Stimulated activated CD8-positive, alpha-beta memory T cell treated with anti-CD3 and anti-CD28 coated beads, Interleukin-7, amount 100 ng/mL, for 48 hours (primary cell): ENCODE results near the gene TENM4.

Experiments
- DNase-seq, 2 donors: peaks; one replicate each; pipeline ENCODE4 v3.0.0-alpha.2; 2020; ENCODE audit warnings: low read depth in 1 of 2; ENCODE audit errors: extremely low read depth in 1 of 2

The TENM4 gene

DNA sequence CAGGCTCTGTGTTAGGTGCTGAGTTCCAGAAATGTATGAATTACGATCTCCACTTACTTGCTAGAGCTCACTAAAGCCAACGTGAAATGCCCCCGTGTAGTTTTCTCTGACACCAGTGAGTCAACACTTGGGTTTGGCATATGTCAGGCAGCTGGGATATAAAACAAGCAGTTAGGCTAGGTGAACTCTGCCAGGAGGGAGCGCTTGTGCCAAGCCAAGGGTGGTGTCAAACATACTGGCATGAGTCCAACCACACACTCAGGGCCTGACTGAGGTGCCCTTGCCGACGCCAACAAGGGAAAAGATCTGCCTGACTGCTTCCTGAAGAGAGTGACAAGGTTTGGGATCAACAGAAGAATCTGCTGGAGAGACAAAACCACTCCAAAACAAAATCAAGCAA, 698.4 kb downstream of the TENM4 start:
- DNase-seq, result no peak

DNA sequence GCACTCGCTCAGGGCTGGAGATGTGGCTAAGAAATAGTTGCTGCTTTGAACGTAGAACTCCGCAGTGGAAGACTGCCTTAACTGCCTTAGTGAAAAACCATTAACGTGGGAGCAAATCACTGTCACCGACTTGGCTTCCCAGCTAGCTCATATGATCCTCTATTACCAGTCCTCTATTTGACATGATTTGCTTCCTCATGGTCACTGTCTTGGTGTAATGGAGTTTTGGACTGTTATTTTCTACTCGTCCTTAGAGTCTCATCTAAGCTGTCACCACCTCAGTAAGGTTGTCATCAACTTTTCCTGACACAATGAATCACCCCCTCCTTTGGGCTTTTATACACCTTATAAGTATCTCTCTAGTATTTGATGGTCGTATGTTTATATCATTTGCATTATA, 699.1 kb downstream of the TENM4 start:
- DNase-seq, result no peak

DNA sequence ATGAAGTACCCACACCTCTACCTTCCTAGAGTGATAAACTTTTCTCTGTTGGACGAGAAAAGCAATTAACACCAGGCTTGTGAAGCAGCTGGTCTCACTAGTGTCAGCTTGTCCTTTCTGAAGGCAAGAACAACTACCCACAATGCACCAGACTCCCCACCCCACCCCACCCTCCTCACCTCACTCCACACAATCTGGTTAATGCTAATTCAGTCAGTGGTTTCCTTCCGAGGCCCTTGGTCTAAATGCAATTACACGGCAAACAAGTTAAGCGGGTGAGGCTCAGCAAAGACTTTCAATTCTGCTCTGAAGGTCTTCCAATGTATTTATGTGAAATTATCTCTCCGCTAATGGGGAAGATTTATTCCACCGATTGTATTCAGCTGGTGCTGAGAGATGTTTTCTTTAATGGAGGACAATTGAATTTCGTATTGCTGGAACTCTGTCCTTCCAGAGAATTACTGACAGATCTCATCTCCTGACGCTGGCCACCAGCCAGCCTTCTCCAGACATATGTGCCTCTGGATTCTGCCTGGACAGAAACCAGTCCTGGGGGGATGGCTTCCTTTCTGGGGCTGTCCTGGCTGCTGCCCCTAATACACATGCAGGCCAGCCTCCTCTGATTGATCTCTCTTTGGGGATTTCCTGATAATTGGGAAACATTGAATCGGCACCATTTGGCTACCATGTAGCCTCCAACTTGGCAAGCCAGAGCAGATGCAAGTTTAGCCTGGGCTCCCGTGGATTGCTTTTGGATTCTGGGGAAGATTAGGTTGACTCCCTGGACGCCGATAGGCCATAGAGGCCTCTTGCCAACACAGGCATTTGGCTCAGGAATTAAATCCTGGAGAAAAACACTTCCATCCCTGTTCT, 700.4 kb downstream of the TENM4 start:
- no peak for DNase-seq

DNA sequence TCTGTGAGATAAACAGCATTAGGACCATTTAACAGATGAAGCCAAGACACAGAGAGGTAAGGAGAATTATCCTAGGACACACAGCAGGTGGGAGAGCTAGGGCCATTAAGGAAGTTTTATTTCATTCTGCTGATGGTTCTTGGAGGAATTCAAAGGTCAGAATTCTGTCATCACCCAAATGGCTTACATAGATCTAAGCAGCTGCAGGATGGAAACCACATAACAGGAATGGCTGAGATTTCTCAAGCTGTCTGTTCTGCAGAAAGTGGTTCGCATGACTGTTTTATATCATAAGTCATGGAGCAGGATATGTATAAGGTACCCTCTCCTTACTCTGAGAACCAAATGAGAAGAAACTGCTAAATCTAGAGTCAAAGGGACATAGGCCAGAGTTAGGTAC, 702.9 kb downstream of the TENM4 start:
- no peak for DNase-seq

GRCh38 chr11:78737301-78737700, 703.5 kb downstream of the TENM4 start:
- DNase-seq, result no peak

GRCh38 chr11:78735711-78736110, 705.1 kb downstream of the TENM4 start:
- no peak for DNase-seq

DNA sequence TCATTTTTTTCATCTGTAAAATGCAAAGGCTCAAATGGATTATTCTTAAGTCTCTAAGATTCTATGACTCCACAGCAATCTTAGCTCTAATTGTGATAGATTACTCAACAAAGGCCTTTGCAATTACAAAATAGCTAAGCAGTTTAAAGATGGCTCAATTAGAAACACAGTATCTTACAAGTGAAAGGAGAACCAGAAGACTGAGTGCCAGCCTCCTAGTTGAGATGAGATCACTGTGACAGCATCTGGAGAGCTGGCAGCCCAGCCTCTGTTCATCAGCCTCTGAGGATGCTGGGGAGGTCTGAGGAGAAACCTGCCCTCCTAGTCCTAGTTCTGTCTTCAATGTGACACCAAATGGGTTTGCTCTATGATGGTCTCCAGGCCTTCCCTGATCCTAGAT, 707.8 kb downstream of the TENM4 start:
- DNase-seq, result no peak

GRCh38 chr11:78732246-78732645, 708.6 kb downstream of the TENM4 start:
- DNase-seq, result no peak

DNA sequence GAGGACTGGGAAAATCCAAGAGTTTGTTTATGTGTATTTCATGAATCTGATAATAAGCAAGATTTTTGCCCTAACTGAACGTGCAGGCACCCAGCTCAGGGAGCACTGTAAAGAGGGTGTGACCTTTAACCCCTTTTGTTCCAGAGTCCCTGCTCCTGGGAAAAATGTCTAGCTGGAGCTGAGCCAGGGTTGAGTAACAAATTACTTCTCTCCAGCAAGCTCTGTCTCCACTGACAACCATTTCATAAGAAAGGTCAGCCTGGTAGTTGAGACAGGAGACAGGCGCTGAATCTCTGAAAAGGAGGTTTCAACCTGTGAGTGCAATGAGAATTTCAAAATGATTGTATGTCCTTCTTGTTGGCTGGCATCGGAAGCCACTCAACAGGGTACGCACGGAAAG, 709.8 kb downstream of the TENM4 start:
- no peak for DNase-seq

DNA sequence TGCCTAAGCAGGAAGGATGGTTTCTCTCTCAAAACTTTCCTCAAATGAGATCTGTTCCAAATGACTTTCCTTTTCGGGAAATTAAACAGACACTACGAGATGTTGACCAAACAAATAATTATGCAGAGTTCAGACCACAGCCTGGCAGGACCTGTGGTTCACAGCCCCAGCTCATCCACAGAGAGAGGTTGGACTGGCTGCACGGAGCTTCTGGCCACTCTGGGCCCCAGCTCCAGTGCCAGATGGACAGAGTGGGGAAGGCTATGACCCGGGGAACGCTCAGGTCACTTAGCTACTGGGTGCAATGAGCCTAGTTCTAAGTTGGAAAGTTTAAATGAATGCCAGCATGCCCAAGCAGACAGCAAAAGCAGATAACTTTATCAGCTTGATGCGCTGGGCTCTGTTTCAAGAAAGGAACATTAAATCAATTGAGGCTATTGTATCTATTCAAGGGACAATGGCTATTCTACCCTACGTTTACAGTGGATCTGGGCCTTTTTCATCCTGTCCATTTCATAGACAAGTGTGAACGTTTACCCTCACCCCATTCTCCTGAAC, 710.5 kb downstream of the TENM4 start:
- DNase-seq, result no peak

- DNase-seq, result no peak
Observed at GRCh38 chr11:78727816-78728215, 713.0 kb downstream of the TENM4 start.

DNA sequence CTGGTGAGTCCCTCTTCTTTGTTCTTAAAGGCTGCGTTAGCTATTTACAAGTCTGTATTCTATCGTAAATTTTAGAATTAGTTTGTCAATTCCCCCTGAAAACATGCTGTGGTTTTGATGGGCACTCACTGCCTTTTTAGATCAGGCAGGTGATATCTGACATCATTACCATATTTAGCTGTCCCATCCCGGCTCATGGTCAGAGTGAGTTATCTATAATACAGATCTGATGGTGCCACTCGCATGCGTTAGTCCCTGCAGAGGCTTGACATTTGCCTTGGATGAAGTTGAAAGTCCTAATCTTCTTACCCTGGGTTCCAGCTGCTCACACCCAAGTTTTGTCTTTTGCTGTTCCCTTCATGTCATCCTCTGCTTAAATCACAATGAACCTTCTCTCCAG, 715.6 kb downstream of the TENM4 start:
- DNase-seq, result no peak

GRCh38 chr11:78722786-78723185, 718.0 kb downstream of the TENM4 start:
- no peak for DNase-seq

GRCh38 chr11:78720281-78720989, 720.4 kb downstream of the TENM4 start:
- DNase-seq, result no peak

- DNase-seq, result no peak
Observed at GRCh38 chr11:78717041-78717440, 723.8 kb downstream of the TENM4 start.

DNA sequence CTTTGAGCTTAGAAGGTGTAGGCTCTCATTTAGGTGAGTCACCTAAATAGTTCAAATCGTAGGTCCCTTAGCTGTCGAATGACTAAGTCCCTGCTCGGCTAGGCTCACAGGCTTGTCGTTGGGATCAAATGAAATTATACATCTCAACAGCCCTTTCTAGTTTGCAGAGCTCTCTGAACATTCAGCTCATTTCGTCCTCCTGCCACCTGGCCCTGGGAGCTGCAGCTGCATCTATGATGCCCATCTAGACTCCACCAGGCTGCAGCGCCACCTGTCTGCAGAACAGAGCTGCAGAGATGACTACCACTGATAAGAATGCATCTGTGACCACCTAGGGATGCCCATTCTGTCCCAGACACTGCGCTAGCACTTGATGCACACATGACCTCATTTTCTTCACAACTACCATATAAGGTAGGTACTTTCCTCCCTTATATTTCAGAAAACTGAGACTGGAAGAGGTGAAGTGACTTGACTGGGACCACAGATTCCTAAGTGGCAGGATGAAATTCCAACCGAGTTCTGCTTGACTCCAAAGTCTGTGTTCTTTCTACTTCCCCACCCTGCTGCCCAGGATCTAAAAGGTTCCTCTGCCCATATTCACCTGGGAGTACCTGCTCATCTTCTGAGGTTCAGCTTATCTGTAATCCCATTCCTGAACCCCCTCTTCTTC, 725.1 kb downstream of the TENM4 start:
- DNase-seq, result peak; percentile 10 to 37

- DNase-seq, result no peak
Observed at GRCh38 chr11:78714539-78714938, 726.3 kb downstream of the TENM4 start.

DNA sequence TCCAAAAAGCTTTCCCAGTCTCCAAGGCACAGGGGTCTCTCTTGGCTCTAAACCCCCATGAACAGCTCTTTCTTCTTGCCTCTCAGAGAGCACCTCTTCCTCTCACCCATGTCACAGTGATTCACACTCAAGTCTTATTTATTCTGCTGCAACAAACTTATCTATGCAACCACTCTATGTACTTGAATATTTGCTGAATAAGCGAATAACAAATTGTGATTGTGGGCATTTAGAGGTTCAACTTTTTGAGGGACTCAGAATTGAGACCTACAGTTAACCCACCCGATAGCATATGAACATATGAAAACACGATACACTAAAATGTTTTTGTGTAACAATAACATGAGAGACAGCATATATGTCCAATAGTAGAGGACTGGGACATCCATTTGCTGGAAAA, 729.1 kb downstream of the TENM4 start:
- DNase-seq, result no peak

- no peak for DNase-seq
Observed at GRCh38 chr11:78710417-78710816, 730.4 kb downstream of the TENM4 start.

- DNase-seq, result no peak
Observed at GRCh38 chr11:78708388-78708787, 732.4 kb downstream of the TENM4 start.

GRCh38 chr11:78706551-78706950, 734.3 kb downstream of the TENM4 start:
- DNase-seq, result no peak
